HEK293 (cell line): ENCODE data around the gene DNAJC22.

Source experiments
- ATF2 ChIP-seq: fragments of 450-650 bp; formaldehyde crosslinking; IDR thresholded peaks from 2 replicates; pipeline ENCODE4 v1.5.1; 2016; ENCODE audit warnings: missing biosample characterization, missing genetic modification characterization, low read depth
- CTCF ChIP-seq: fragments of 450-650 bp; formaldehyde crosslinking; IDR thresholded peaks from 2 replicates; pipeline ENCODE4 v1.5.1; 2016; ENCODE audit warnings: missing biosample characterization, missing genetic modification characterization
- MZF1 ChIP-seq: fragments of 450-650 bp; formaldehyde crosslinking; IDR thresholded peaks from 2 replicates; pipeline ENCODE4 v1.5.1; 2017; ENCODE audit warnings: missing biosample characterization, missing genetic modification characterization, borderline replicate concordance
- PATZ1 ChIP-seq: fragments of 450-650 bp; formaldehyde crosslinking; IDR thresholded peaks from 2 replicates; pipeline ENCODE4 v1.5.1; 2016; ENCODE audit warnings: missing biosample characterization, missing genetic modification characterization
- PBX3 ChIP-seq: sonication (generic); formaldehyde crosslinking; IDR thresholded peaks from 2 replicates; pipeline ENCODE4 v1.8.1; 2022; ENCODE audit warnings: mild to moderate bottlenecking, moderate library complexity, missing genetic modification reagents
- YY1 ChIP-seq: fragments of 450-650 bp; formaldehyde crosslinking; IDR thresholded peaks from 2 replicates; pipeline ENCODE4 v1.5.1; 2018; ENCODE audit warnings: missing biosample characterization, missing genetic modification characterization
- ZBTB49 ChIP-seq: fragments of 450-650 bp; formaldehyde crosslinking; IDR thresholded peaks from 2 replicates; pipeline ENCODE4 v1.5.1; 2016; ENCODE audit warnings: missing biosample characterization, missing genetic modification characterization, low read depth
- ZNF114 ChIP-seq: fragments of 450-650 bp; formaldehyde crosslinking; IDR thresholded peaks from 2 replicates; pipeline ENCODE4 v1.5.0; 2017; ENCODE audit warnings: missing biosample characterization, missing genetic modification characterization
- ZNF223 ChIP-seq: fragments of 450-650 bp; formaldehyde crosslinking; IDR thresholded peaks from 2 replicates; pipeline ENCODE4 v1.5.1; 2016; ENCODE audit warnings: missing biosample characterization, missing genetic modification characterization
- ZNF23 ChIP-seq: fragments of 450-650 bp; formaldehyde crosslinking; IDR thresholded peaks from 2 replicates; pipeline ENCODE4 v1.5.1; 2016; ENCODE audit warnings: missing biosample characterization, missing genetic modification characterization, borderline replicate concordance
- ZNF274 ChIP-seq, 2 experiments: fragments of 200-500 bp in 1 of 2; fragments of 450-650 bp in 1 of 2; sonication (Bioruptor generic) in 1 of 2; formaldehyde crosslinking in 1 of 2; IDR thresholded peaks; 2 replicates each; pipeline versions ENCODE4 v1.5.1 to v1.6.1; 2014 to 2016; ENCODE audit warnings: borderline replicate concordance in 1 of 2, inconsistent platforms in 1 of 2, low read length in 1 of 2, missing biosample characterization in 1 of 2, missing genetic modification characterization in 1 of 2

GRCh38 chr12:49322708-49323523, 23.8 kb upstream of the DNAJC22 start, which contains the start of gene TROAP:
- TF ChIP-seq CTCF = no peak
- peak; percentile 74 for TF ChIP-seq YY1
- TF ChIP-seq ZNF223 (tag by site-specific recombination) = no peak
- no peak for TF ChIP-seq PBX3
- no peak for TF ChIP-seq MZF1
- TF ChIP-seq ZNF274 (IDR thresholded peaks at IDR 0.05; ENCODE audit: low read length) = no peak
- TF ChIP-seq ZNF274 (tag by site-specific recombination; IDR thresholded peaks at IDR 0.05; ENCODE audit: borderline replicate concordance) = no peak
- no peak for TF ChIP-seq ZNF23 (tag by site-specific recombination)
- peak; percentile 64 for TF ChIP-seq PATZ1 (tag by site-specific recombination)
- no peak for TF ChIP-seq ATF2 (tag by site-specific recombination)
- no peak for TF ChIP-seq ZBTB49 (tag by site-specific recombination)
- no peak for TF ChIP-seq ZNF114 (tag by site-specific recombination)
